ENCODE measurements around the gene SIPA1L3.

GRCh38 chr19:38233740-38234251 lies 326.8 kb downstream of the SIPA1L3 start:
- TF ChIP-seq ZBTB1 (CRISPR knock-in tag; IDR thresholded peaks at IDR 0.05; ENCODE audit: borderline replicate concordance) (no peak), ZNF644 (CRISPR knock-in tag; IDR thresholded peaks at IDR 0.05; ENCODE audit: low read depth) (no peak), PHF21A (CRISPR knock-in tag; IDR thresholded peaks at IDR 0.05) (no peak), HNRNPLL (IDR thresholded peaks at IDR 0.05; ENCODE audit: low read depth, low read length, poor library complexity, severe bottlenecking) (no peak), SRSF1 (optimal IDR thresholded peaks at IDR 0.05; ENCODE audit: low read depth, low read length) (no peak), RAD21 (CRISPR knock-in tag; IDR thresholded peaks at IDR 0.05) (peak; percentile 82), ZBTB26 (CRISPR knock-in tag; IDR thresholded peaks at IDR 0.05; ENCODE audit: borderline replicate concordance) (no peak), KDM5A (IDR thresholded peaks at IDR 0.05; ENCODE audit: borderline replicate concordance, low read length) (no peak), BHLHE40 (IDR thresholded peaks at IDR 0.05; ENCODE audit: low read length) (no peak), JUND (CRISPR knock-in tag; IDR thresholded peaks at IDR 0.05) (no peak), ZNF121 (CRISPR knock-in tag; IDR thresholded peaks at IDR 0.05) (no peak), ZFP36 (IDR thresholded peaks at IDR 0.05; ENCODE audit: borderline replicate concordance, low read depth, low read length, partially characterized antibody) (no peak)
- TF ChIP-seq, protein P1, sequence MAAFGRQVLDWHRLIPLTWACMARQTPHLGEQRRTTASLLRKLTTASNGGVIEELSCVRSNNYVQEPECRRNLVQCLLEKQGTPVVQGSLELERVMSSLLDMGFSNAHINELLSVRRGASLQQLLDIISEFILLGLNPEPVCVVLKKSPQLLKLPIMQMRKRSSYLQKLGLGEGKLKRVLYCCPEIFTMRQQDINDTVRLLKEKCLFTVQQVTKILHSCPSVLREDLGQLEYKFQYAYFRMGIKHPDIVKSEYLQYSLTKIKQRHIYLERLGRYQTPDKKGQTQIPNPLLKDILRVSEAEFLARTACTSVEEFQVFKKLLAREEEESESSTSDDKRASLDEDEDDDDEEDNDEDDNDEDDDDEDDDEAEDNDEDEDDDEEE (CRISPR knock-in tag; IDR thresholded peaks at IDR 0.05) = no peak
